SKM-1 treated with dmso at 0.1 percent for 144 hours (cell line): Measurements from ENCODE around the gene TMEM217.
"Not testable (repeated sequence)": the region's sequence is repeated elsewhere in the genome, so short reads cannot be mapped to it uniquely, and the experiment has no call there.

Experiments used
- DNase-seq: peaks from one replicate; lab custom pipeline; 2025; ENCODE audit not compliant: unreplicated experiment; lab: John Stamatoyannopoulos, UW

The TMEM217 gene

DNA sequence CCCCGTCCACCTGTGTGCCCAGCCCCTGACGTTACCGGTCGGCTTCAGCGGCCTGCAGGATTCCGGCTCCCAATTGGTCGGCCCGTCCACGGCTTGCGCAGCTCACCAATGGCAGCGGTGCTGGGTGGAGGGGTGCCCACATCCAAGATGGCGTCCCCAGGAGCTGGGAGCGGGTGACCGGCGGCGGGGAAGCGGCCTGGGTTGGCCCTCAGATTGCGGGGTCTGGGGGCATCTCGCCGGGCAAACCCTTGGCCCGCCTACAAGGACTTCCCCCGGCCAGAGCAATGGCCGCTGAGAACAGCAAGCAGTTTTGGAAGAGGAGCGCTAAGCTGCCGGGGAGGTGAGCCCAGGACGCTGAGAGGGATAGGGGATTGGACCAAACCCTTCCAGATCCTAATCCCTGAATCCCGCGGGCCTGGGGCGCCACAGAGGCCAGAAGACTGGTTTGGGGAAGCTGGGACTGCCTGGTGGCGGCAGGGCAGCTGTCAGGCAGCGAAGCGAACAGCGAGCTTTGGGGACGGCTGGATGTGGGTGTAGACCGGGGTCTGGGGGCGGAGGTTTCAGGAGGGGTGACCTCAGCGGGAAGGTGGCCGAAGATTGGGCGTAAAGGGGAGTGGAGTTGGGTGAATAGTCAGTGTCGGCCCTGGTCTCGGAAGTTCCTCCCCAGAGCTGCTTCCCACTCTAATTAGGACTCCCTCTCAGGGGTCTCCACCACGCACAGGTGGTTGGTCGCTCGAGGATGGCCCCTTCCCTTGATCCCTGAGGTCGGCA is at the start of gene TMEM217, which contains the start of gene TBC1D22B:
TSS of gene TMEM217 (minus strand) at position 511 of the 771 bp plus-strand sequence. CDS start 39,114 bp downstream, outside the sequence.
TSS of gene TBC1D22B (plus strand) at position 139 of the 771 bp plus-strand sequence. CDS start at position 285, 146 bp downstream.
- DNase-seq = peak; percentile 90

DNA sequence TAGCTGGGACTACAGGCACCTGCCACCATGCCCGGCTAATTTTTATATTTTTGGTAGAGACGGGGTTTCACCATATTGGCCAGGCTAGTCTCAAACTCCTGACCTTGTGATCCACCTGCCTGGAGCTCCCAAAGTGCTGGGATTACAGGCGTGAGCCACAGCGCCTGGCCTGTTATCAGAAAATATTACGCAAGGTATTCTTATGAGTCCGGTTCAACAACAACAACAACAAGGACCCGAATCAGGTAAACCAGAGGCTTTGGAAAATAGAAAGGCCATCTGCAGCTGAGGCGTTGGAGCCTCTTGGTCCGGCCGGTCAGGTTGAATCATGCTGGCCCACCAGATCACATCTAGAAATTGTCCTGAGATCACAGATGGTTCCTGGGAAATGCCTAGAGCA is 49.5 kb upstream of the TMEM217 start:
- DNase-seq = not testable (repeated sequence)

DNA sequence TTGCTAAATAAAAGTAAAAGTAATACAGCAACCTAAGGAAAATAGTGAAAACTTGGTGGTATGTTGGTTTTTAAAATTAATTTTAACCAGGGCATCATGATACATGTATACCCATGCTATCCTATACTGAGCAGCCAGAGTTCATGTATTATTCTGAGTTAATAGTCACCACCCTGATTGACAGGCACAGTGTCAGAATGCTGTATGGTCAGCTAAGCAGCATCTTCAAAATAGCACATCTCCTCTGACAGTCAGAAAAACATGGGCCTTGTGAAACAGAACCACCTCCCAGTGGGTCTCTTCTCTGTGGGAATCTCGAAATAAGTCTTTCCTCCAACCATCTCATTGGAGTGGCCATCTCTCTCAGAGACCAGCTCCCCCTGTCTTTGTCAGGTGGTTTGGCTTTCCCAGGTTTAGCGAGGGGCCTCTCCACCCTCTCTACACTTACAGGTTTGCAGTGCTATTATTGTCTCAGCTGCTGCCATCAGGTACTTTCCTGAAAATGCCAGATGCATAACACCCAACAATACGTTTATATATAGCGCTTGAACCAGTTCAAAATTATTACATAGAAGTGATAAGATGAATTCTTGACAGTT is 48.8 kb upstream of the TMEM217 start:
- DNase-seq = no peak

DNA sequence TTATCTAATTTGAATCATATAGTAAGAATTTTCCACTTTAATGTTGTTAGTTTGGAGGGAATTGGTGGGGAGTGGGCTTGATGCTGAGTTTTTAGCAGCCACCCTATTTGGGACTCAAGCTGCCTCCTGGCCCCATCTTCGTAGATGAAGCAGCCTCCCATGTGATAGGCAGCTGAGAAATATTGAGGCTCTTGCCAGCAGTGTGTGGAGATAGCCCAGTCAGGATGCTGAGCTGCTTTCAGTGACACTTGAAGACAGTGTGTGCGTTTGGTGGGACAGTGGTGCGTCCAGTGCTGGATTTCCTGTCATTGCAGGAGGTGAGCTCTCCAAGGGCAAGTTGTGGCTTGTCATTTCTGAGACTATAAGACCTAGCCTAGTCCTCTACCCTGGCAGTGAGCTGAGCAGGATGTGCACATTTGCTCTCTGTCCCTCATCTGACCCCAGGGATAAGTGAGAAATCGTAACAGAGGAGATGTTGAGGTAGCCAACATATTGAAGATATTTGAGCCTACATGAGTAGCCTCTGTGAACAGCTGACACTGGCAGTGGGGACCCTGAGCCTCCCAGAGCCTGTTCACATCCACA is 48.0 kb upstream of the TMEM217 start:
- no peak for DNase-seq

DNA sequence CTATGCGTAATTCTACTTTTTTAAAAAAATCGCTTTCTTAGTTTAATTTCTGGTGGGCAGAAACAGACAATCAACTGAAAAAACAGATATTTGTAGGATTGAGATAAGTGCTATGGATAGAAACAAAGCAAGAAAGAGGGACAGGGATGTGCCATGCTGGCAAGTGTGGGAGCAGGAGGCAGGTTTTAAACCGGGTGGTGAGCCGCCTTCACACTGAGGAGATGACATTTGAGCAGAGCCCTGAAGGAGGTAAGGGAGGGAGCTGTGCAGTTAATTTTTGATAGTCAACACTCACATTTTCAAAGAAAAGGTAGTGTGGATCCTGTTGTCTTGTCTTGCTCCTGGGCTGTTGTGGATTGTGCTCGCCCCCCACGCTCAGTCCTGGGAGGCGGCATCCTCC is 46.8 kb upstream of the TMEM217 start:
- no peak for DNase-seq

DNA sequence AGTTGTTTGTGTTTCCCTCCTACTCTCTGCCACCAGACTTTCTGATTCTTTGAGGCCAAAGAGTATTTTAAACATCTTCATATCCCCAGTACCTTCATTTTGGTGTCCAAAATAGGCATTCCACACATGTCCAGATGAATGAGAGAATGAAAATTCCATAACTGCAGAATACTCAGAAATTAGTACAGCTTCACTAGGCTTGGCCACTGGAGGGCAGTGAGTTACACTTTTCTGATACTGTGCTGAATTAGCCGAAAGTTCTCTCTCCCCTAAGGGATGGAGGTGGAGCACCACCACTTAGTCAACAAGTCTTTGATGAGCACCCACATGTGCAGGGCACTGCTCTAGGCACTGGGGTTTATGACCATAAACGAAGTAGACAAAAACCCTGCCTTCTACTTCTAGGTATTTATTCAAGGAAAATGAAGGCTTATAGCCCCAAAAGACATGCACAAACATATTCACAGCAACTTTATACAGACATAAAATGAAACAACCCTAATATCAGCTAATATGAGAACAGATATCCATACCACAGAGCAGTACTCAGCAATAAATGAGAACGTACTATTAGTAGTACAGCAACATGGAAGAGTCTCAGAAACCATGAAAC is 46.1 kb upstream of the TMEM217 start:
- DNase-seq = no peak

DNA sequence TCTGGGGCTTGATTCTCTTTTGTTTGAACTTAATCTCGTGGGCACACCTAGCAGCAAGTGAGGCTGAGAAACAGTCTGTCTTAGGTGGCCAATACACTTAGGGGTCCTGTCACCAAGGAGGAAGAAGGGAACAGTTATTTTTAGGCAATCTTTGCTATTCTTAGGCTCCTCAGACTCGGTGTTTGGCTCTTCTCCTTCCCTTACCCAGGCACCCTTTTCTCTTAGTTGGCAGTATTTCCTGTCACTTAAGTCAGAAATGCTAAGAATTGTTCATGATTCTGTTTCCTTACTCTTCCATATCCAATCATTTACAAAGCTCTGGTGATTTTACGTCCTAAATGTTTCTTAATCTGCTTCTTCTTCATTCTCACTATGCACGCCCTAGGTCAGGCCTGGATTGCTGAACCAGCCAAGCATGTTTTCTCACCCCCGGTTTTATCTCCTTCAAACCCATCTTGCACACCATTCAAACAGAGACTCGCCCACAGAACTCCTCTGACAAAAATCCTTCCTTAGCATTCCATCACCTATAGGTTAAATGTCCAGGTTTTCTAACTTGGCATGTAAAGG is 45.2 kb upstream of the TMEM217 start:
- DNase-seq = no peak

DNA sequence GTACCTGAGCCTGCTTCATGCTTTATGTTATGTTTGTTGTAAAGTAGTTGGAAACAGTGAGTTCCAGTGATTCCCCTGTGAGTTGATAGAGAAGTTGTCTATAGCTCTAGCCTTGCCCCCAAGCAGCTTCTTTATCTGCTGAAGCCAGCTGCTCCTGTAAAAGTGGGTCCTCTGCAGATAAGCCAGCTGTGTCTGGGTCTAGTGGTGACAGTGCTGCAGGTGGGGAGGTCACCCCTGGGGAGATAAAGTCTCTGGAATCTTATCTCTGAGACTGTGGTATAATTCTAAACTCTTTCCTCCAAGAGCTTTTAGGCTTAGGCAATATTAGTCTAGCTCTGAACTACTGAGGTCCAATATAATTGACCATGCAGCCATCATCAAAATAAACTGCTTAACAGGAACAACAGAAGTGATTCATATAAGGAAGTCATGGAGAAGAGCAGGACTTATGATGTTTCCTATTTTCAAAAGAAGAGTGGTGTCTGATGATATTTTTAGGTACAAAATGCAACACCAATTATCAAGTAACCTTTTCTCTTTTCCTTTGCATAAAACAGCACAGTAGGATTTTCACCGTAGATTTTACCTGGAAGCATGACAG is 44.2 kb upstream of the TMEM217 start:
- no peak for DNase-seq

DNA sequence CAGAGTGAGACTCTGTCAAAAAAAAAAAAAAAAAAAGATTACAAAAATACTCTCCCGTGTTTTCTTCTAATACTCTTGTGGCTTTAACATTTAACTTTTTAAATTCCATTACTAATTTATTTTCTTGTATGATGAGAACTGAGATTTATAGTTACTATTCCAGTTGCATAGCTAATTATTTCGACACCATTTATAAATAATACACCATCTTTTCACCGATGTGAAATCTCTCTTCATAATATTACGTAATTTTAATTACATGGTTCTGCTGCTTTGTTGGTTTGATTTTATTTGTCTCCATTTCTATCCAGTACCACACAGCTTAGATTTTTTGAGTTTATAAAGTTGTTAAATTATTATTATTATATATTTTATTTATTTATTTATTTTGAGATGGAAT is 42.0 kb upstream of the TMEM217 start:
- DNase-seq = no peak

DNA sequence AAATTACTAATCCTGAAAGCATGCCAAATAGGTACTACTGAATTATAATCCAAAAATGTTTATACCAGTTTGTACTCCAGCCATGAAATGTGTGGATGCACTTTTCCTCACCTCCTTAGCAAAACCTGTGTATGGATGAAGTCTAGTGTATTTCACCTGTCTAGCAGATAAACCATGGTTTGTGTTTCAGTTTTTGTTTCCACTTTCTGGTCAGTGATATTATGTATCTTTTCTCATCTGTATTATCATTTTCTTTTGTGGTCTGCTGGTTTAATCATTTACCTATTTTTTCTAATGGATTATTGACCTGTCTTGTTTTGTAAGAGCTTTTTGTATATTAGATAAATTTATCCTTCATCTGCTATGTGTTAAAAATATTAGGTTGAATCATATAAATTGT is 41.0 kb upstream of the TMEM217 start:
- no peak for DNase-seq

DNA sequence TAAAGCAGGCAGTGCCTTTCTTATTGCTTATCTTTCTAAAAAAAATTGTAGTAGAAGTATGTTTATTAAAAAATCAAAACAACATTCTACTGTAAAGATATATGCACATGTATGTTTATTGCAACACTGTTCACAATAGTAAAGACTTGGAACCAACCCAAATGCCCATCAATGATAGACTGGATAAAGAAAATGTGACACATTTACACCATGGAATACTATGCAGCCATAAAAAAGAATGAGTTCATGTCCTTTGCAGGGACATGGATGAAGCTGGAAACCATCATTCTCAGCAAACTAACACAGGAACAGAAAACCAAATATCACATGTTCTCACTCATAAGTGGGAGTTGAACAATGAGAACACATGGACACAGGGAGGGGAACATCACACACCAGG is 39.7 kb upstream of the TMEM217 start:
- DNase-seq = not testable (repeated sequence)

DNA sequence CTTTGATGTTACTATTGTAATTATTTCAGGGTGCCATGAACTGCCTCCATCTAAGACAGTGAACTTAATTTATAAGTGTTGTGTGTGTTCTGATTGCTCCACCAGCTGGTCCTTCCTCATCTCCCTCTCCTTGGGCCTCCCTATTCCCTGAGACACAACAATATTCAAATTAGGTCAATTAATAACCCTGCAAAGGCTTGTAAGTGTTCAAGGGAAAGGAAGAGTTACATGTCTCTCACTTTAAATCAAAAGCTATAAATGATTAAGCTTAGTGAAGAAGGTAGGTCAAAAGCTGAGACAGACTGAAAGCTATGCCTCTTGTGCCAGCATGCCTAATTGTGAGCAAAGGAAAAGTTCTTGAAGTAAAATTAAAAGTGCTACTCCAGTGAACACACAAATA is 35.5 kb upstream of the TMEM217 start:
- no peak for DNase-seq

DNA sequence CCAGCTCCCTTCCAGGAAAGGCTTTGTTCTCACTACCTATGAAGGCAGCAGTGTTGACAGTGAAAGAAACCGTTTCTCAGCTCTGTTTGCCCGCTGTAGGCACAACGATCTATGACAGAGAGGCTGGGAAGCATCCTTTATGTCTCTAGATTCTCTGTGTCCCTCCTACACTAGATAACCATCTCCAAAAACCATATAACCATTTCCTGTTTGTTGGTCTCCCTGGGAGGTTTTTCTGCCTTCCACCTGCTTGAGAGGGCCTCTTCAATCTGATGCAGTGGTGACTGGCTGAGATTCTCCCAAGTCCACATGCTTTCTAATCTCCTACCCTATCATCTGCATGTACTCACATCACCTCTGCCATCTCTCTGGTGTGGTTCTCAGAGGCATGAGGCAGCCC is 32.0 kb upstream of the TMEM217 start:
- DNase-seq = no peak

DNA sequence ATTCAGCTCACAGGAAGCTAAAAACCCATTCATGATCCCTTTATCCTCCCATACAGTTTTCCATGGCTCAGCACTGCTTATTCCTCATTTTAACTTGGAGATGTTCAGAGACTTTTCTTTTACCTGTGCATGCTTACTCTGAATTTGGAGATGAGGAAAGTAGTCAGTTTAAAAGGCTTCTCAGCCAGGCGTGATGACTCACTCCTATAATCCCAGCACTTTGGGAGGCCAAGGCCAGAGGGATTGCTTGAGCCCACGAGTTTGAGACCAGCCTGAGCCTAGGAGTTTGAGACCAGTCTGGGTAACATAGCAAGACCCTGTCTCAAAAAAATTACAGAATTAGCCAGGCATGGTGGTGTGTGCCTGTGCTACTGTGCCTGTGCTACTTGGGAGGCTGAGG is 30.3 kb upstream of the TMEM217 start:
- DNase-seq = no peak

DNA sequence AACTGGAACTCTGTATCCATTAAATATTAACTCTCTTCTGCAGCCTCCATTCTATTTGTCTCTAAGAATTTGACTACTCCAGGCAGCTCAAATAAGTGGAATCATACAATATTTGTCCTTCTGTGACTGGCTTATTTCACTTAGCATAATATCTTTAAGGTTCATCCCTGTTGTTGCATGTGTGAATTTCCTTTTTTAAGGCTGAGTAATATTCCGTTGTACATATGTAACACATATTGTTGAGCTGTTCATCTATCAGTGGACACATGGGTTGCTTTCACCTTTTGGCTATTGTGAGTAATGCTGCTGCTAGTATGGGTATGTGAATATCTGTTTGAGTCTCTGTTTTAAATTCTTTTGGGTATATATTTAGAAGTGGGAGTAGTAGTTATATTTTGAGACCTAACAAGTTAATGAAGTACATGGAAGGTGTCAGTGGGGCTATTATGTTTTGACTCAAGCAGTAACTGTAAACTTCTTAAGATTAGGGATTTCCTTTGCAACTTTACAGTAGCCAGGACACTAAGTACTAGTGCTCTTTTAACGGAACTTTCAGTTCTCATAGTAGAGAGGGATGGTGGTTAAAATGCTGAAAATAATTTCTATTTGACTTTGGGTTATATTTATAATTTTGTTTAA is 29.7 kb upstream of the TMEM217 start:
- DNase-seq = no peak

DNA sequence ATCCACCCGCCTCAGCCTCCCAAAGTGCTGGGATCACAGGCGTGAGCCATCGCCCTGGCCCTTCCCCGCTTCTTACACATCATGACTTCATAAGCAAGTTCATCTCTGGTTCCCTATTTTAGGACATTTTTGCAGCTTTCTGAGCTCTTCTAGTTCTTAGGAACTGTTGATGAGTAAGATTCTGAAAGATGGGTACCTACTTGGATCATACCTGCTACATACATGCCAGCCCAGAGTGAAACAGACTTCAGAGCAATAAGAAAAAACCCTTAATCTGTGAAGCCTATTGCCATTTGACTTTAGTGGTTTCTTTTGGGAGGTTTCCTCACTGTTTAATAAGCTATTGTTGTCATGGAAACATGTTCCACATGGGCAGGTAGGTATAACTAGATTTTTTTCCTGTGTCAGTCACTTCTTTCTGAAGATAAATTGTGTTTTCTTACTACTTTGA is 27.9 kb upstream of the TMEM217 start:
- DNase-seq = no peak

DNA sequence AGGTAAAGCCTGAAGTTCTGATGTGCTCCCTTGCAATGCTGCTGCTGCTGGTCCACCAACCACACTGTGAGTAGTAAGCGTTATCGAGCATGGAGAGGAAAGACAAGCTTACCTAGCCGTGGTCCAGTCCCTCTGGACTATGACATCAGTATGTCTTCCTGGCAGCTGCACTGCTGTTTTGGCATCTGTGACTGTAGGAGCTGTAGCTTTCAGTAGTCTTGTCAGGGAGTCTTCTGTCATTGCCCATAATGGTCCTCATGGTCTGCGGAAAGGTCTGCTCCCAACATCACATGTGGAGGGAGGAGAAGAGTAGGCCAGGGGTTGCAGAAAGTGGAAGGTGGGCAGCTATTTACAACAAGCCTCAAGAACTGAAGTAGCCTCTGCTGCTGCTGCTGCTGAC is 26.8 kb upstream of the TMEM217 start:
- DNase-seq = no peak

DNA sequence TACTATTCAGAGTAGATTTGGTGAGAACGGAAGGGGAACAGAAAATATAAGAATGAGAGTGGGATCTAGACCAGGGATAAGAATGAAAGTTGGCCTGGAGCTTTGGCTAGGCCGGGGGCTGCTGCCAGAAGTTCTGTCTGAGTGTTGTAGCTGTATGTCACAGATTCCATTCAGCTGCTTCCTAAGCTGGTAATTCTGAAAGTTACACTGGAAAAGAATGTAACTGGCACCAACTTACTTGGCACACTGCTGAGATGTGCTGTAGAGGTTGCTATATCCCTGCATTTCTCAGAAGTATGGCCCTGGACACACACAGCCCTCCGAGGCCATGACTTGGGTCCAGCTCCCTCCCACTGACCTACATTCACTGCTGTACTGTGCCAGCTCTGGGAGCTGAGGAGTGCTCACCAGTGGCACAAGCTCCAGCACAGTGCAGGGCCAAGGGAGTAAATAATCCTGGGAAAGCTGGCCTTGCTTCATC is 25.8 kb upstream of the TMEM217 start:
- DNase-seq = no peak

DNA sequence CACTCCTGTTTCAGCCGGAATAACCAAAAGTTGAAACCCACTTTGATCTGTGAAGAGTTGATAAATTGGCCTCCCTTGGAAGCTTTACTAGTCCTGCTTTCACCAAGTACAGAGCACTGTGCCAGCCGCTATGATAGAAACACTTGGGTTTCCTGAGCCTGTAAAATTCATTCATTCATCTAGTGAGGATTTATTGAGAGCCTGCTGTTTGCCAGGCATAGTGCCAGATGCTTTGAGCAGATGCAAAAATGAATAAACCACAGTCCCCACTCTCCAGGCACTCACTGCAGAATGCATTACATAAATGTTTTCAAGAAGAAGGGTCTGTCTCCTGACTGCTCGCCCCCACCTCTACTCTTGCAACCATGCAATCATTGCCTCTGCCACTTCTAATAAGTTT is 25.3 kb upstream of the TMEM217 start:
- no peak for DNase-seq

DNA sequence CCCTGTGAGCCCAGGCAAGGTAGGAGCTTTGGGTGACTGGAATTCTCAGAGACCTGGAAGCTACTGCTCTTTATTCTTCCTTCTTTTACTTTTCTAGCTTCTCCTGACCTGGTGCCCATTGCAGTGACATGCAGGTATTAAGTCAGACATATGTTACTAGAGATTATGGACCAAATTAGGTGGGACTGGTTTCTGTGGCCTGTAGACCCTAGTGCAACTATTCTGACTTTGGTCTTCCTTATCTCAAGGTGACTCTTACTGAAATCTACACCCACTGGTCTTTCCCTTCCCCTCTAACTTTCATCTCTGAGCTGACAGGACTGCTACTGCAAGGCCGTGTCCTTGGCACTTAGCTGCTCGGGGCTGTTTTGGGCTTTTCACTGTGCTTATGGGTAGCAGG is 24.4 kb upstream of the TMEM217 start:
- DNase-seq = no peak
